GM13976 (cell line): ENCODE results near the gene GTF2H1.

Experiments used
- DNase-seq: peaks from one replicate; pipeline ENCODE4 v3.0.0; 2012; ENCODE audit warnings: low spot score
- CTCF ChIP-seq: IDR thresholded peaks from 2 replicates; pipeline ENCODE4 v1.5.1; 2012; ENCODE audit warnings: borderline replicate concordance, mild to moderate bottlenecking; ENCODE audit not compliant: insufficient read depth; ENCODE audit errors: extremely low read depth, missing control alignments, control extremely low read depth
- in situ Hi-C: fragments of 300-500 bp; cut with MboI; formaldehyde crosslinking; loops from one replicate; pipeline ENCODE4 v1.12.0; 2022; ENCODE audit warnings: low sequenced_read_pairs, mixed read lengths, inconsistent platforms; ENCODE audit not compliant: unreplicated experiment

GTF2H1 gene

GRCh38 chr11:18352581-18352980 lies 30.2 kb downstream of the GTF2H1 start:
- TF ChIP-seq CTCF, result no peak
- DNase-seq, result no peak
- in situ Hi-C loops, result no loop called here

GRCh38 chr11:18358646-18359045 lies 36.3 kb downstream of the GTF2H1 start:
- no peak for DNase-seq
- no peak for TF ChIP-seq CTCF
- in situ Hi-C loops, result no loop called here

- in situ Hi-C loops, result no loop called here
- no peak for DNase-seq
- TF ChIP-seq CTCF, result no peak
Observed at GRCh38 chr11:18361154-18361553, 38.8 kb downstream of the GTF2H1 start.

GRCh38 chr11:18364495-18365073 lies 42.2 kb downstream of the GTF2H1 start:
- TF ChIP-seq CTCF, result no peak
- in situ Hi-C loops, result no loop called here
- no peak for DNase-seq

- in situ Hi-C loops, result no loop called here
- no peak for DNase-seq
- no peak for TF ChIP-seq CTCF
Observed at GRCh38 chr11:18365741-18366140, 43.4 kb downstream of the GTF2H1 start.

GRCh38 chr11:18366286-18366685 lies 43.9 kb downstream of the GTF2H1 start:
- no peak for TF ChIP-seq CTCF
- no peak for DNase-seq
- in situ Hi-C loops, result no loop called here
